ENCODE measurements around the gene C1orf159.

- TF ChIP-seq POLR2AphosphoS5 (IDR thresholded peaks at IDR 0.05; ENCODE audit: borderline replicate concordance, low read depth, low read length) (no peak), EZH2 (IDR thresholded peaks at IDR 0.05) (no peak)
Measured at GRCh38 chr1:1132956-1133750, 17.3 kb upstream of the C1orf159 start.
